GM12878 (cell line): ENCODE results near the gene FBN3. TPM values are rescaled to one million over a fixed set of nuclear protein-coding genes. Genes with fewer than 3 reads are reported as not detected.

ENCODE experiments used
- ATAC-seq: fragments of 200-7000 bp; cut with Tn5 transposase; 3 replicates; pipeline ENCODE4 v1.9.1; 2020; ENCODE audit warnings: mild to moderate bottlenecking, moderate library complexity
- BruUV-seq: library from RNA; stranded (reverse); fragments of 400-500 nt; replicated peaks from 2 replicates; lab custom pipeline; 2021; lab: Mats Ljungman, UMichigan
- CTCF ChIA-PET: fragments of 300-600 bp; sonication (Branson Sonifier 250); formaldehyde crosslinking; extraction: SDS; loops from one replicate; lab custom pipeline; 2021; ENCODE audit warnings: inconsistent platforms; lab: Yijun Ruan, JAX
- POLR2A ChIA-PET: fragments of 350-600 bp; formaldehyde crosslinking; extraction: SDS; loops from one replicate; lab custom pipeline; 2021; ENCODE audit warnings: inconsistent platforms; lab: Charles Lee
- RAD21 ChIA-PET: fragments of 300-600 bp; sonication (Branson Sonifier 250); formaldehyde crosslinking; loops from one replicate; lab custom pipeline; 2023; ENCODE audit warnings: antibody characterized with exemption; ENCODE audit not compliant: unreplicated experiment; lab: Charles Lee
- SMC1A ChIA-PET: fragments of 300-600 bp; sonication (Branson Sonifier 250); formaldehyde crosslinking; loops from one replicate; lab custom pipeline; 2023; ENCODE audit not compliant: unreplicated experiment, uncharacterized antibody; lab: Charles Lee
- DNase-seq: peaks from one replicate; pipeline ENCODE4 v3.0.0-alpha.2; 2011; ENCODE audit warnings: low read depth, low spot score
- FAIRE-seq: peaks from 3 replicates; lab custom pipeline; 2011; peaks lifted over from hg19 to GRCh38; lab: Jason Lieb, UNC
- H2AFZ ChIP-seq: 2 replicates; pipeline ENCODE4 v1.6.0; 2011; ENCODE audit warnings: low read depth, low read length, control low read depth; ENCODE audit not compliant: control insufficient read depth
- H3K27ac ChIP-seq: 2 replicates; pipeline ENCODE4 v1.5.1; 2011; ENCODE audit warnings: control low read depth; ENCODE audit not compliant: control insufficient read depth, insufficient read depth
- H3K27me3 ChIP-seq, 2 experiments: replicated peaks in 1 of 2; 2 replicates each; pipeline versions ENCODE4 v1.6.0 to v1.6.1; 2011; ENCODE audit warnings: low read length in 1 of 2; ENCODE audit not compliant: control insufficient read depth in 2 of 2, insufficient read depth in 2 of 2
- H3K36me3 ChIP-seq, 2 experiments: 2 replicates each; pipeline ENCODE4 v1.5.1; 2011; ENCODE audit warnings: low read length in 1 of 2; ENCODE audit not compliant: control insufficient read depth in 2 of 2, insufficient read depth in 2 of 2
- H3K4me1 ChIP-seq: 2 replicates; pipeline ENCODE4 v1.6.1; 2011; ENCODE audit warnings: mild to moderate bottlenecking, low read length, moderate library complexity, mixed read lengths; ENCODE audit not compliant: control insufficient read depth, insufficient read depth
- H3K4me2 ChIP-seq: 2 replicates; pipeline ENCODE4 v1.6.0; 2011; ENCODE audit warnings: control low read depth; ENCODE audit not compliant: control insufficient read depth, insufficient read depth
- H3K4me3 ChIP-seq: fragments of 200-600 bp; sonication (generic); 2 replicates; pipeline ENCODE4 v1.5.1; 2016
- H3K79me2 ChIP-seq: 2 replicates; pipeline ENCODE4 v1.6.0; 2011; ENCODE audit warnings: low read length; ENCODE audit not compliant: control insufficient read depth, insufficient read depth
- H3K9ac ChIP-seq: 2 replicates; pipeline ENCODE4 v1.8.0; 2011; ENCODE audit warnings: low read length, control low read depth, mixed read lengths; ENCODE audit not compliant: control insufficient read depth, insufficient read depth
- H3K9me3 ChIP-seq: replicated peaks from 3 replicates; pipeline ENCODE4 v1.5.1; 2011; ENCODE audit warnings: mild to moderate bottlenecking, low read length; ENCODE audit not compliant: control insufficient read depth, insufficient read depth
- H4K20me1 ChIP-seq: 2 replicates; pipeline ENCODE4 v1.6.0; 2011; ENCODE audit not compliant: control insufficient read depth, insufficient read depth
- BMI1 ChIP-seq: fragments of 450-650 bp; IDR thresholded peaks from 2 replicates; pipeline ENCODE4 v1.6.1; 2016; ENCODE audit warnings: mild to moderate bottlenecking, moderate library complexity, borderline replicate concordance
- HDAC2 ChIP-seq: fragments of 200-600 bp; sonication (generic); IDR thresholded peaks from 2 replicates; pipeline ENCODE4 v1.6.1; 2017
- MTA2 ChIP-seq: fragments of 450-650 bp; IDR thresholded peaks from 2 replicates; pipeline ENCODE4 v1.6.1; 2016; ENCODE audit warnings: low read depth, mild to moderate bottlenecking, moderate library complexity
- NR2C2 ChIP-seq: IDR thresholded peaks from 2 replicates; pipeline ENCODE4 v1.6.1; 2011; ENCODE audit warnings: borderline replicate concordance, low read depth; ENCODE audit not compliant: control insufficient read depth, insufficient read length
- PAX8 ChIP-seq: fragments of 450-650 bp; IDR thresholded peaks from 2 replicates; pipeline ENCODE4 v1.6.1; 2017; ENCODE audit warnings: mild to moderate bottlenecking, moderate library complexity
- RBBP5 ChIP-seq: fragments of 200-600 bp; sonication (generic); conservative IDR thresholded peaks from 2 replicates; pipeline ENCODE4 v1.6.1; 2016
- SREBF1 ChIP-seq: IDR thresholded peaks from 2 replicates; pipeline ENCODE4 v1.6.1; 2012; ENCODE audit warnings: mild to moderate bottlenecking, low read length
- TARDBP ChIP-seq: IDR thresholded peaks from 2 replicates; pipeline ENCODE4 v1.6.1; 2016; ENCODE audit warnings: borderline replicate concordance
- WGBS: methylation state at CpG from one replicate; pipeline ENCODE4 v1.1.6; 2016; ENCODE audit warnings: low lambda C conversion rate; ENCODE audit not compliant: insufficient replicate concordance, insufficient coverage; ENCODE audit errors: missing lambda C conversion rate; 5-methylcytosine and 5-hydroxymethylcytosine counted together
- in situ Hi-C: fragments of 300-500 bp; cut with MboI; formaldehyde crosslinking; loops from 9 replicates; pipeline ENCODE4 v1.14.3; 2018; ENCODE audit warnings: mixed read lengths
- intact Hi-C: fragments of 100-400 bp; cut with micrococcal nuclease; formaldehyde crosslinking; loops from one replicate; pipeline ENCODE4 v1.14.2; 2022; ENCODE audit not compliant: unreplicated experiment
- polyA plus RNA-seq, 11 experiments: library from polyadenylated mRNA; depleted of rRNA in 4 of 11; unstranded in 6 of 11; stranded (reverse) in 5 of 11; fragments of >200 nt; fragmentation: Nextera tagmentation in 4 of 11; fragmentation: Illumina TruSeq in 1 of 11; extraction: Ambion mirVana in 4 of 11; extraction: Trizol in 1 of 11; gene quantifications; 1 replicate in 1 of 11; 2 replicates in 10 of 11; pipeline versions ENCODE4 v1.2.1 to v1.2.3, GENCODE V29; 2011 to 2016; ENCODE audit warnings: inconsistent platforms in 2 of 11, missing spikeins in 2 of 11, low read depth in 1 of 11
- total RNA-seq, 4 experiments: library from RNA; depleted of rRNA in 3 of 4; stranded (reverse); fragments of >200 nt in 3 of 4; fragmentation: Illumina TruSeq in 1 of 4; extraction: Trizol in 1 of 4; gene quantifications; 2 replicates each; pipeline versions ENCODE4 v1.2.1 to v1.2.3, GENCODE V29; 2013 to 2021
- TF ChIP-seq, protein P1 (sequence below): IDR thresholded peaks from 2 replicates; pipeline ENCODE4 v1.6.1; 2012; ENCODE audit warnings: low read depth, low read length, improper control_type of control experiment
- TF ChIP-seq, protein P2 (sequence below): fragments of 450-650 bp; IDR thresholded peaks from 2 replicates; pipeline ENCODE4 v1.6.1; 2017; ENCODE audit warnings: antibody characterized with exemption, mild to moderate bottlenecking, moderate library complexity
- TF ChIP-seq, protein P3 (sequence below): IDR thresholded peaks from 2 replicates; pipeline ENCODE4 v1.6.1; 2011; ENCODE audit warnings: low read depth, low read length, improper control_type of control experiment, borderline replicate concordance

The FBN3 gene
- total and polyA plus RNA-seq, 10 of the 15 experiments (the other 5 are each of a cell fraction or from before 2014, with no cell fraction given): 0.05 TPM; not detected in 9

DNA sequence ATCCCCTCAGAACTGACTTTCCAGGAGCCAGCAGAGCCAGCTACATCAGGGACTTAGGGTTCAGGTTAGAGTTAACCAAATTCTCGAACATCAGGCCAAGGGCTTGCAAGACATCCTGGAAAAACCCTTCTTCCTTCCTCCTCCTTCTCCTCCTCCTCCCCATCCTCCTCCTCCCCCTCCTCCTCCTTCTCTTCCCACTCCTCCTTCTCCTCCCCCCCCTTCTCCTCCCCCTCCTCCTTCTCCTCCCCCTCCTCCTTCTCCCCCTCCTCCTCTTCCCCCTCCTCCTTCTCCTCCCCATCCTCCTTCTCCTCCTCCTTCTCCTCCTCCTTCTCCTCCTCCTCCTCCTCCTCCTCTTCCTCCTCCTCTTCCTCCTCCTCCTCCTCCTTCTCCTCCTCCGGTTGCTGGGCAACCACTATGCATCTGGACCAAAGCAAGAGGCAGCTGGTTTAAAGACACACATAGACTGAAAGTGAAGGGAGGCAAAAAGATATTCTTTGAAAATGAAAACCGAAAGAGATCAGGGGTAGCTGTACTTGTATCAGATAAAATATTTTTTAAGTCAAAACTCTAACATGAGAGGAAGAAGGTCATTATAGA, 102.7 kb downstream of the FBN3 start:
- CTCF ChIA-PET: interaction anchor here (0.7 kb wide), 1 partner anchor 126 kb away, joined by 3 read pairs; no protein-coding TSS in a partner anchor
- Histone ChIP-seq H3K36me3 (no peaks in the 10 kb centered on the region), H3K4me3 (no peak overlapping the region), H2AFZ (no peak overlapping the region), H3K4me1 (peaks cover 11% of the 10 kb centered on the region), H3K27me3 (no peaks in the 10 kb centered on the region), H4K20me1 (no peaks in the 10 kb centered on the region), H3K79me2 (no peaks in the 10 kb centered on the region), H3K4me2 (no peak overlapping the region), H3K27ac (no peak overlapping the region), H3K9ac (no peak overlapping the region), H3K9me3 (no peaks in the 10 kb centered on the region)
- TF ChIP-seq MTA2 (no peak), PAX8 (no peak), SREBF1 (no peak)
- RAD21 ChIA-PET: interaction anchor here (0.6 kb wide), 1 partner anchor 20 kb away, joined by 4 read pairs; no protein-coding TSS in a partner anchor
- FAIRE-seq (no peak), ATAC-seq (0 out of 3 replicates have a peak, but pooled peaks have one; percentile 24), DNase-seq (no peak)
- POLR2A ChIA-PET: interaction anchor here (0.5 kb wide), 1 partner anchor 312 kb away, joined by 6 read pairs; no protein-coding TSS in a partner anchor
- no TSS peak for BruUV-seq
- in situ Hi-C loops (no loop called here), intact Hi-C loops (no loop called here)
- SMC1A ChIA-PET: no interaction called here
- 28% methylated on average over 2 of the region's 3 CpGs for WGBS

DNA sequence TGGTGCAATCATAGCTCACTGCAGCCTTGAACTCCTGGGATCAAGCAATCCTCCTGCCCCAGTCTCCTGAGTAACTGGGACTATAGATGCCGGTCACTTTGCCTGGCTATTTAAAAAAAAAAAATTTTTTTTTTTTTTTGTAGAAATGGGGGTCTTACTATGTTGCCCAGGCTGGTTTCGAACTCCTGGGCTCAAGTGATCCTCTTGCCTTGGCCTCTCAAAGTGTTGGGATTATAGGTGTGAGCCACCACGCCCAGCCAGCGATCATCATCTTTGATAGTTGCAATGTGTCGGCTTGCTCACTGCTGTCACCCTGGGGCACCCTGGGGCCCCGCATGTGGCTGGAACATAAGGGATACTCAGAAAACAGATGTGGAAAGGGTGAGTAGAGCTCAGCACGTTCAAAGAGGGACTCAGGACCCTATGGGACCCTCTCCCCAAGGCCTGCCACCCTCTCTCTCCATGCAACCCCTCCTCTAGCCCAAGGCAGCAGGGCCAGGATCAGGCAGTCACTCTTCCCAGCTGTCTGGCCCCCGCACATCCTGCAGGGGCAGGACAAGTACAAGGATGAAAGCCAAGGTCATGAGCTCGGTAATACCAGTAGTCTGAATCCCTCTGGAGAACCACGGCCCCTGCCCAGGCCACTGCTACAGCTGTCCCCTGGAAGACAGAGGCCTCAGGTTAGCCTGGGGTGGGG, 103.4 kb downstream of the FBN3 start:
- Histone ChIP-seq H3K4me1 (peaks cover 6% of the 10 kb centered on the region), H2AFZ (no peak overlapping the region), H3K27ac (no peak overlapping the region), H3K9me3 (no peaks in the 10 kb centered on the region), H3K9ac (no peak overlapping the region), H4K20me1 (no peaks in the 10 kb centered on the region), H3K27me3 (no peaks in the 10 kb centered on the region), H3K4me3 (no peak overlapping the region), H3K79me2 (no peaks in the 10 kb centered on the region), H3K4me2 (no peak overlapping the region), H3K36me3 (no peaks in the 10 kb centered on the region)
- in situ Hi-C loops (no loop called here), intact Hi-C loops (no loop called here)
- no peak for FAIRE-seq
- 34% methylated on average over 10 of the region's 10 CpGs for WGBS
- ChIA-PET POLR2A (no interaction called here), SMC1A (interaction anchor here (0.6 kb wide), 1 partner anchor 120 kb away, joined by 3 read pairs; no protein-coding TSS in a partner anchor), RAD21 (no interaction called here), CTCF (interaction anchor here (1.2 kb wide), 1 partner anchor 102 kb away, joined by 7 read pairs; the partner anchor contains the start of gene TIMM44)
- BruUV-seq: no TSS peak
- no peak for ATAC-seq
- DNase-seq: no peak
- TF ChIP-seq PAX8: no peak
- TF ChIP-seq TARDBP: no peak
- TF ChIP-seq, protein P1, sequence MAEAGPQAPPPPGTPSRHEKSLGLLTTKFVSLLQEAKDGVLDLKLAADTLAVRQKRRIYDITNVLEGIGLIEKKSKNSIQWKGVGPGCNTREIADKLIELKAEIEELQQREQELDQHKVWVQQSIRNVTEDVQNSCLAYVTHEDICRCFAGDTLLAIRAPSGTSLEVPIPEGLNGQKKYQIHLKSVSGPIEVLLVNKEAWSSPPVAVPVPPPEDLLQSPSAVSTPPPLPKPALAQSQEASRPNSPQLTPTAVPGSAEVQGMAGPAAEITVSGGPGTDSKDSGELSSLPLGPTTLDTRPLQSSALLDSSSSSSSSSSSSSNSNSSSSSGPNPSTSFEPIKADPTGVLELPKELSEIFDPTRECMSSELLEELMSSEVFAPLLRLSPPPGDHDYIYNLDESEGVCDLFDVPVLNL: no peak
- no peak for TF ChIP-seq HDAC2
- no peak for TF ChIP-seq BMI1
- TF ChIP-seq, protein P2, sequence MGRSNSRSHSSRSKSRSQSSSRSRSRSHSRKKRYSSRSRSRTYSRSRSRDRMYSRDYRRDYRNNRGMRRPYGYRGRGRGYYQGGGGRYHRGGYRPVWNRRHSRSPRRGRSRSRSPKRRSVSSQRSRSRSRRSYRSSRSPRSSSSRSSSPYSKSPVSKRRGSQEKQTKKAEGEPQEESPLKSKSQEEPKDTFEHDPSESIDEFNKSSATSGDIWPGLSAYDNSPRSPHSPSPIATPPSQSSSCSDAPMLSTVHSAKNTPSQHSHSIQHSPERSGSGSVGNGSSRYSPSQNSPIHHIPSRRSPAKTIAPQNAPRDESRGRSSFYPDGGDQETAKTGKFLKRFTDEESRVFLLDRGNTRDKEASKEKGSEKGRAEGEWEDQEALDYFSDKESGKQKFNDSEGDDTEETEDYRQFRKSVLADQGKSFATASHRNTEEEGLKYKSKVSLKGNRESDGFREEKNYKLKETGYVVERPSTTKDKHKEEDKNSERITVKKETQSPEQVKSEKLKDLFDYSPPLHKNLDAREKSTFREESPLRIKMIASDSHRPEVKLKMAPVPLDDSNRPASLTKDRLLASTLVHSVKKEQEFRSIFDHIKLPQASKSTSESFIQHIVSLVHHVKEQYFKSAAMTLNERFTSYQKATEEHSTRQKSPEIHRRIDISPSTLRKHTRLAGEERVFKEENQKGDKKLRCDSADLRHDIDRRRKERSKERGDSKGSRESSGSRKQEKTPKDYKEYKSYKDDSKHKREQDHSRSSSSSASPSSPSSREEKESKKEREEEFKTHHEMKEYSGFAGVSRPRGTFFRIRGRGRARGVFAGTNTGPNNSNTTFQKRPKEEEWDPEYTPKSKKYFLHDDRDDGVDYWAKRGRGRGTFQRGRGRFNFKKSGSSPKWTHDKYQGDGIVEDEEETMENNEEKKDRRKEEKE: no peak
- TF ChIP-seq, protein P3, sequence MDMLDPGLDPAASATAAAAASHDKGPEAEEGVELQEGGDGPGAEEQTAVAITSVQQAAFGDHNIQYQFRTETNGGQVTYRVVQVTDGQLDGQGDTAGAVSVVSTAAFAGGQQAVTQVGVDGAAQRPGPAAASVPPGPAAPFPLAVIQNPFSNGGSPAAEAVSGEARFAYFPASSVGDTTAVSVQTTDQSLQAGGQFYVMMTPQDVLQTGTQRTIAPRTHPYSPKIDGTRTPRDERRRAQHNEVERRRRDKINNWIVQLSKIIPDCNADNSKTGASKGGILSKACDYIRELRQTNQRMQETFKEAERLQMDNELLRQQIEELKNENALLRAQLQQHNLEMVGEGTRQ: no peak
- no peak for TF ChIP-seq NR2C2
- no peak for TF ChIP-seq RBBP5
